ENCODE data around the gene MAPK14. TPM values are rescaled to one million over a fixed set of nuclear protein-coding genes. Genes with fewer than 3 reads are reported as not detected.

The MAPK14 gene
- total RNA-seq, 1 donor from 2014 or later, result 65.0 TPM

DNA sequence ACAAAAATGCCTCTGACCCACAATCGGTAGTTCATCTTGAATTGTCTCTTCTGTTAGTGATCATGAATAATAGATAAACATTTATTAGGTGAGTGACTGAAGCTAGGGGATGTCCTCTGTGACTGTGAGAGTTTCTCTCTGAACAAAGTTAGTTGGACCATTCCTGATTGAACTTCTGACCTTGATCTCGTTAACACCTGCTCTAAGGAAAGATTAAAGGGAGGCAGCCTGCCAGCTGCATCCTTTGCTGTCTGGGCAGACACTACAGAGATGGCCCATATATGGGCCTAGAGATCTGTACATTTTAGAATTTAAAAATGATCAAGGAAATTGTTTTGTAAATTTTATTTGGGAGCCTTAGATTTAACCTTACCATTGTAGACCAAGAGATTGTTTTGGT lies 27.3 kb downstream of the MAPK14 start:
- Mint-ChIP-seq H3K36me3 (peaks cover 8% of the 10 kb centered on the region), H3K27me3 (ENCODE audit: insufficient read depth, low read depth) (no peaks in the 10 kb centered on the region), H3K27ac (no peak overlapping the region), H3K4me3 (no peak overlapping the region), H3K9me3 (no peaks in the 10 kb centered on the region), H3K4me1 (peaks cover 8% of the 10 kb centered on the region)
- no peak overlapping the region for H3K27ac ChIP-seq
- no peaks in the 10 kb centered on the region for H3K4me1 ChIP-seq
- TF ChIP-seq, protein P1, sequence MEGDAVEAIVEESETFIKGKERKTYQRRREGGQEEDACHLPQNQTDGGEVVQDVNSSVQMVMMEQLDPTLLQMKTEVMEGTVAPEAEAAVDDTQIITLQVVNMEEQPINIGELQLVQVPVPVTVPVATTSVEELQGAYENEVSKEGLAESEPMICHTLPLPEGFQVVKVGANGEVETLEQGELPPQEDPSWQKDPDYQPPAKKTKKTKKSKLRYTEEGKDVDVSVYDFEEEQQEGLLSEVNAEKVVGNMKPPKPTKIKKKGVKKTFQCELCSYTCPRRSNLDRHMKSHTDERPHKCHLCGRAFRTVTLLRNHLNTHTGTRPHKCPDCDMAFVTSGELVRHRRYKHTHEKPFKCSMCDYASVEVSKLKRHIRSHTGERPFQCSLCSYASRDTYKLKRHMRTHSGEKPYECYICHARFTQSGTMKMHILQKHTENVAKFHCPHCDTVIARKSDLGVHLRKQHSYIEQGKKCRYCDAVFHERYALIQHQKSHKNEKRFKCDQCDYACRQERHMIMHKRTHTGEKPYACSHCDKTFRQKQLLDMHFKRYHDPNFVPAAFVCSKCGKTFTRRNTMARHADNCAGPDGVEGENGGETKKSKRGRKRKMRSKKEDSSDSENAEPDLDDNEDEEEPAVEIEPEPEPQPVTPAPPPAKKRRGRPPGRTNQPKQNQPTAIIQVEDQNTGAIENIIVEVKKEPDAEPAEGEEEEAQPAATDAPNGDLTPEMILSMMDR (IDR thresholded peaks at IDR 0.05), result no peak
- TF ChIP-seq EZH2phosphoT487 (IDR thresholded peaks at IDR 0.05) (no peak), EZH2 (IDR thresholded peaks at IDR 0.05) (no peak)
- no peaks in the 10 kb centered on the region for H3K27me3 ChIP-seq
- no peak overlapping the region for H2AFZ ChIP-seq (replicated peaks)
- no peaks in the 10 kb centered on the region for H3F3A ChIP-seq (ENCODE audit: low read depth)
- no peak for DNase-seq (ENCODE audit: low spot score)
- peaks cover 51% of the 10 kb centered on the region for H4K20me1 ChIP-seq (ENCODE audit: low read depth)
- H3K9me3 ChIP-seq (ENCODE audit: low read depth), result no peaks in the 10 kb centered on the region
- no peak overlapping the region for H3K9ac ChIP-seq
- peaks cover 49% of the 10 kb centered on the region for H3K79me2 ChIP-seq (ENCODE audit: low read depth)
- no peaks in the 10 kb centered on the region for H3K36me3 ChIP-seq
- H3K4me3 ChIP-seq, result no peak overlapping the region
- no peak overlapping the region for H3K4me2 ChIP-seq

DNA sequence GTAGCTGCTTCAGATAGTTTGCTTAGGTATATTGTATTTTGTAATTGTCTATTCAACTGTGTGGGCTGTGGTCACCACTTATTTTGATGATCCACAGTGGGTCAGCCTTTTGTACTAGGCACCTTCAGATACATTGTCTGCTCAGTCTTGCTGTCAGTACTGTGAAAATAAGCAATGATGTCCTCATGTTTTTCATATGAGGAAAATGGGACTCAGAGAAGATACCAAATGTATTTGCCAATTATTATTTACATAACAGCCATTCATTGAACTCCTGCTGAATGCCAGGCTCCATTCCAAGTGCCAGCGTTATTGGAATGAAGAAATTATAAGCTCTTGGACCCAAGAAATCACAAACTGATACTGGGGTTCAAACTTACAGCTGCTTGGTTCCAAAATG lies 28.6 kb downstream of the MAPK14 start:
- Histone ChIP-seq H3K9me3 (ENCODE audit: low read depth) (no peaks in the 10 kb centered on the region), H3K27me3 (no peaks in the 10 kb centered on the region), H4K20me1 (ENCODE audit: low read depth) (peaks cover 49% of the 10 kb centered on the region), H3K4me1 (peaks cover 5% of the 10 kb centered on the region), H3K4me3 (no peak overlapping the region), H3K27ac (no peak overlapping the region), H3K9ac (no peak overlapping the region), H3F3A (ENCODE audit: low read depth) (peaks cover 4% of the 10 kb centered on the region), H3K4me2 (no peak overlapping the region), H3K36me3 (no peaks in the 10 kb centered on the region), H2AFZ (replicated peaks) (no peak overlapping the region), H3K79me2 (ENCODE audit: low read depth) (peaks cover 40% of the 10 kb centered on the region)
- no peaks in the 10 kb centered on the region for H3K9me3 Mint-ChIP-seq
- TF ChIP-seq EZH2 (IDR thresholded peaks at IDR 0.05) (no peak), EZH2phosphoT487 (IDR thresholded peaks at IDR 0.05) (no peak)
- TF ChIP-seq, protein P1 (IDR thresholded peaks at IDR 0.05), result no peak
- no peak overlapping the region for H3K27ac Mint-ChIP-seq
- no peaks in the 10 kb centered on the region for H3K27me3 Mint-ChIP-seq (ENCODE audit: insufficient read depth, low read depth)
- peaks cover 8% of the 10 kb centered on the region for H3K4me1 Mint-ChIP-seq
- no peak for DNase-seq (ENCODE audit: low spot score)
- H3K36me3 Mint-ChIP-seq, result peaks cover 11% of the 10 kb centered on the region
- no peak overlapping the region for H3K4me3 Mint-ChIP-seq

DNA sequence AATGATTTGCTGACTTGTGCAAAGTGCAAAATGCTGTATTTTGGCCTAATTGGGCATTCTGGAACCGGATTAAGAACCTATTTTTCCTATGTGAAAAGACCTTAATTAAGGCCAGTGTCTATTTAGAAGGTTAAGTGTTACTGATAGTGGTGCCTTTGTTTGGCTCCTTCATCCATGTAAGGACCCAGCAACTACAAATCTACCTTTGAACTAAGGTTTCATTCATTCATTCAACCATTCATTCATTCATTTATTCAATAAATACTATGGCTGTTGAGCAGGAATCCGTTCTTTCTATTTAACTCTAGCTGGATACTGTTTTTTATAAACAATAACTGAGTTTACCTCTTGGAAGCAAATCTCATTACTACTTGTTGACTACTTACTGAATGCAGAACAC lies 33.6 kb downstream of the MAPK14 start:
- no peaks in the 10 kb centered on the region for H3K27me3 Mint-ChIP-seq (ENCODE audit: insufficient read depth, low read depth)
- H4K20me1 ChIP-seq (ENCODE audit: low read depth), result peaks cover 39% of the 10 kb centered on the region
- H2AFZ ChIP-seq (replicated peaks), result no peak overlapping the region
- peaks cover 4% of the 10 kb centered on the region for H3F3A ChIP-seq (ENCODE audit: low read depth)
- no peak overlapping the region for H3K9ac ChIP-seq
- H3K9me3 Mint-ChIP-seq, result no peaks in the 10 kb centered on the region
- no peaks in the 10 kb centered on the region for H3K9me3 ChIP-seq (ENCODE audit: low read depth)
- DNase-seq (ENCODE audit: low spot score), result no peak
- H3K4me3 ChIP-seq, result no peak overlapping the region
- no peak overlapping the region for H3K4me3 Mint-ChIP-seq
- H3K27ac Mint-ChIP-seq, result no peak overlapping the region
- no peaks in the 10 kb centered on the region for H3K27me3 ChIP-seq
- peaks cover 42% of the 10 kb centered on the region for H3K79me2 ChIP-seq (ENCODE audit: low read depth)
- TF ChIP-seq EZH2phosphoT487 (IDR thresholded peaks at IDR 0.05) (no peak), EZH2 (IDR thresholded peaks at IDR 0.05) (no peak)
- no peak overlapping the region for H3K4me2 ChIP-seq
- H3K4me1 Mint-ChIP-seq, result peaks cover 12% of the 10 kb centered on the region
- H3K36me3 Mint-ChIP-seq, result peaks cover 17% of the 10 kb centered on the region
- H3K27ac ChIP-seq, result no peak overlapping the region
- H3K4me1 ChIP-seq, result peaks cover 14% of the 10 kb centered on the region
- no peaks in the 10 kb centered on the region for H3K36me3 ChIP-seq

DNA sequence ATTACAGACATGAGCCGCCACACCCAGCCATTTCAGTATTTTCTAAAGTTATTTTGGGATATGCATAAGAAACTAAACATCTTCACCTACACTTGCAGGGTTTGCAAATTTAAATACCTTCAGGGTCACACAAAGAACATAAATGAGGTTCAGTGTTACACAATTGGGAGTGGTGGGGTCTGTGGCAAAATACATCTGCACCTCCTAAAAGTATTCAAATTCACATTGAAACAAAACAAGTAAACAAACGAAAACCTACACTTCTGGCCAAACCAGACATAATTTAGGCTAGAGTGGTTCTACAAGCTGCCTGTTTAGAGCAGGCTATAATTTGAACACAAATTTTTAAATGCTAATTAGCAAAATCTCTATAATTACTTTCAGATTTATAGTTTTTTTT lies 34.6 kb downstream of the MAPK14 start:
- peaks cover 15% of the 10 kb centered on the region for H3K36me3 Mint-ChIP-seq
- no peaks in the 10 kb centered on the region for H3K27me3 Mint-ChIP-seq (ENCODE audit: insufficient read depth, low read depth)
- H3K79me2 ChIP-seq (ENCODE audit: low read depth), result peaks cover 37% of the 10 kb centered on the region

More for the DNA sequence above, 34.6 kb downstream of the MAPK14 start:
- Histone ChIP-seq H3K36me3 (no peaks in the 10 kb centered on the region), H3K4me1 (peaks cover 14% of the 10 kb centered on the region), H3K9me3 (ENCODE audit: low read depth) (no peaks in the 10 kb centered on the region), H3K9ac (no peak overlapping the region), H3F3A (ENCODE audit: low read depth) (peaks cover 4% of the 10 kb centered on the region), H2AFZ (replicated peaks) (no peak overlapping the region), H4K20me1 (ENCODE audit: low read depth) (peaks cover 46% of the 10 kb centered on the region), H3K27me3 (no peaks in the 10 kb centered on the region), H3K4me3 (no peak overlapping the region), H3K4me2 (no peak overlapping the region), H3K27ac (no peak overlapping the region)
- H3K4me1 Mint-ChIP-seq, result peaks cover 12% of the 10 kb centered on the region
- H3K9me3 Mint-ChIP-seq, result no peaks in the 10 kb centered on the region
- H3K27ac Mint-ChIP-seq, result no peak overlapping the region
- H3K4me3 Mint-ChIP-seq, result no peak overlapping the region
- no peak for DNase-seq (ENCODE audit: low spot score)
- no peak for TF ChIP-seq EZH2 (IDR thresholded peaks at IDR 0.05)
- TF ChIP-seq, protein P1 (IDR thresholded peaks at IDR 0.05), result no peak
- TF ChIP-seq EZH2phosphoT487 (IDR thresholded peaks at IDR 0.05), result no peak

Data from neural progenitor cell (in vitro differentiated cells).